Activated naive CD4-positive, alpha-beta T cell treated with anti-CD3 and anti-CD28 coated beads, Interleukin-2, amount 50 U/mL, for 72 hours (primary cell): ENCODE measurements around the gene TREML1. TPM values are rescaled to one million over a fixed set of nuclear protein-coding genes. Genes with fewer than 3 reads are reported as not detected.
A peak's percentile ranks its signal among the peaks of the same experiment; 100 is the strongest.

Source experiments
- ATAC-seq, 2 donors: fragments of 150-1000 bp; cut with Tn5 transposase; 2 replicates each; pipeline ENCODE4 v1.10.0; 2021; ENCODE audit warnings: mild to moderate bottlenecking in 2 of 2, moderate library complexity in 2 of 2
- DNase-seq, 2 donors: peaks; one replicate each; pipeline ENCODE4 v3.0.0; 2021 to 2022; ENCODE audit warnings: low spot score in 2 of 2
- H3K27ac Mint-ChIP-seq, 2 donors: one replicate each; pipeline ENCODE4 v1.8.0; 2022; ENCODE audit warnings: mild to moderate bottlenecking in 2 of 2, mixed read lengths in 2 of 2
- H3K36me3 Mint-ChIP-seq, 2 donors: one replicate each; pipeline ENCODE4 v1.8.0; 2022; ENCODE audit warnings: mixed read lengths in 2 of 2
- H3K9me3 Mint-ChIP-seq, 2 donors: one replicate each; pipeline ENCODE4 v1.8.0; 2022; ENCODE audit warnings: mixed read lengths in 2 of 2
- total RNA-seq, 2 donors: library from RNA; stranded (reverse); gene quantifications; one replicate each; pipeline ENCODE4 v1.2.3, GENCODE V29; 2022

The TREML1 gene
- total RNA-seq, 2 donors from 2014 or later: not detected

DNA sequence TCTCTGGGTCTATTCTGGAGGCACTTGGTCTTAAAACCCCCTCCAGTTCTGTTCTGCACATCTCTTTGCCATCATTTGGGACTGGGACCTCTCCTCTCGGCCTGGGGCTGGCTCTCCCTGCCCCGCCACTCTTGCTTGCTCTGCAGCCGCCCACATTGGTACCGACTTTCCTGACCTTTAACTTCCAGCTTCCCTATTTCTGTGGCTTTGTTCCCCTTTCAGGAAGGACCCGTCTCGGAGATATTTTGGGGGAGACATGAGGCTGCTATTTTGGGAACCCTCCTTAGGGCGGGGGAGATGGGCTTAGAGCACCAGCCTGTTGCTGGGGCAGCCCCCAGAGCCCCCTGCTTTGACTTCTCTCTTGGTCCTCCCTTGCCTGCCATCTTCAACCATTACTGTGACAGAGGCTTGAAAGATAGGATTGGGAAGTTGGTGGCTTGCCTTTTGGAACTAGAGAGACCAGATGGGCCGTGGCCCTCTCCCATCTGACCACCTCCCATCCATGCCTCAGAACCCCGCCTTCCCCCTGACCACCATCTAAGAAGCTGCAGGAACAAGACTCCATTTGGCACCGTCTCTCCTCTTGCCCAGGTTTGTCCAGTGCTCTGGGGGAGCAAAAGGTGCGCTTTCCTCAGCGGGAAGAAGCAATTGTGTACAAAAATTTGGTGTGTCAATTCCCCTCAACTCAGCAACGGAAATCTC is 7.9 kb upstream of the TREML1 start:
- Mint-ChIP-seq H3K27ac (peak overlapping the region in 1 of 2 donors; percentile 10), H3K36me3 (no peaks in the 10 kb centered on the region), H3K9me3 (no peaks in the 10 kb centered on the region)
- ATAC-seq: no peak
- DNase-seq: no peak

DNA sequence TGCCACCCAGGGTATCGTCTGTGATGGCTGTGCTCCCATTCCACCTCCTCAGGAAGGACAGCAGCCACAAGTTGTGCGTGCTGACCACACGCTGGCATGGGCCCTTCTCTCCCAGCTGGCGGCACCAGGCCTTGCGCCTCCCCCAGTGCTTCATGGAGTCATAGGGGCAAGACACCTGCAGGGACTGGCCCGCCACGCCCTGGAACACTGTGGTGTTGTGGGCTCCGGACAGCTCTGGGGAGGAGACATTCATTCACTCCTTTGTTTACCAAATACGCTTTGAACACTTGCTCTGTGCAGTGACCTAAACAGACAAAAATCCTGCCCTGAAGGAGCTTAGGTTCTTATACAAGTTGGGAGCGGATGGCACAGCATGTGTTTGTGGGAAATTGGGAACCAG is 7.2 kb upstream of the TREML1 start:
- DNase-seq: no peak
- no peaks in the 10 kb centered on the region for H3K9me3 Mint-ChIP-seq
- no peak overlapping the region for H3K27ac Mint-ChIP-seq
- H3K36me3 Mint-ChIP-seq: no peaks in the 10 kb centered on the region
- ATAC-seq: no peak

DNA sequence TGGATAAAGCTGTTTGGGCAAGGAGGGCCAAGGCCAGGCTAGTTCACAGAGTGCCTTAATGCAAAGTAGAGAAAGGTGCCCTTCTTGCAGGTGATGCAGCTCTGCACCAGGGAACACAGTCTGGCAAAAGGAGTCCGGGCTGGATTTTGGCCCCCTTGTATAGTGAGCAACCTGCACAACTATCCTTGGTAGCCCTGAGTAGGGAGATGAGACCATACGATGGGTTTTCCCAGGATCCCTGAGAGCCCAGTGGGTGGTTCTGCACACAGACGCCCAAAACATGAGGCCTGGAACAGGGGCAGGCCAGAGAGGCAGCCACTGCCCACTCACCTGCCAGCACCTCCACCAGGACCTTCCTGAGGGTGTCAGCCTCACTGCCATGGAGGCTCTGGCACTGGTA is 6.8 kb upstream of the TREML1 start:
- no peaks in the 10 kb centered on the region for H3K9me3 Mint-ChIP-seq
- ATAC-seq (no peak), DNase-seq (no peak)
- no peak overlapping the region for H3K27ac Mint-ChIP-seq
- no peaks in the 10 kb centered on the region for H3K36me3 Mint-ChIP-seq

DNA sequence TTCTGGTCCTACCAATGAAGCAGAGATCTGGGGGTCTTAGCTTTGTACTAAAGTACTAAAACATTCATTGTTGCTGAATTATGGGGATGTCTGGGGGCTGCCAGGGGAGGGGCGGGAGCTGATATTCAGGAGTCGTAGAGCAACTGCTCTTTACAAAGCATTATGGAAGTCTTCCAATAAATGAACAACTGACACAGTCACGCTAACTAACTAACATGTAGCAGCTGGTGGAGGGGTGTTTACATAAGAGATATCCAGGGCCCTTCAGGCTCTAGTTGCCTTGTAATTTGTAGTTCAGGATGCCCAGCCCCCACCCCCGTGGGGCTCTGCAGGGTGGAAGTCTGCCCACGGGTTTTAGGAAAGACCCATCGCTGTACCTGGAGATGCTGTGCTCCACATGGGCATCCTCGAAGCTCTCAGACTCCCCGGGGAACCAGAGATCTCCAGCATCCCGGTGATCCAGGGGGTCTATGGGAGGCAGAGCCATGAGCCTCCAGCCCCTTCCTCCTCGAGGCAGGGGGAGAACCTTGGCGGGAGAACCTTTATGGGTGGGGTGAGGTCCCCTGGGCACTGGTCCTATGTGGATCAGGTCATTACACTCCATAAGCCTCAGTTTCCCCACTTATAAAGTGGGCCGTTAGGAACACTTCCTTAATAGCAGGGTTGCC is 5.4 kb upstream of the TREML1 start:
- Mint-ChIP-seq H3K27ac (no peak overlapping the region), H3K36me3 (no peaks in the 10 kb centered on the region), H3K9me3 (no peaks in the 10 kb centered on the region)
- DNase-seq (no peak), ATAC-seq (no peak)

DNA sequence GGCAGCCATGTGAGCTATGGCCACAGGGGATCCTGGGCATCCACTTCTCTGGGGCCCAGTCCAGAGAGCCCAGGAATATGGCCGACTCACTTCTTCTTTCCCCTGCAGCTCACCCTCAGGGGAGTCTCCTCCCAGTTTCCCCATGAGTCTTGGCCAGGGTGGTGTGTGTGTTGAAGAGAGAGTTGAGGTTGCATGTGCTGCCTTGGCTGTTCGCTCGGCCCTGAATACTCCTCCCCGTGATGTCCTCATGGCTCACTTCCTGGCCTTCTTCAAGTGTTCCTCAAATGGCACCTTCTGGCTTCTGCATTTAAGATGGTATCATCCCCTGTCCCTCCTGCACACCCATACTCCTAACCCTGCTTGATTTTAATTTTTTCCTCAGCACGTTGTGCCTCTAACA is 3.2 kb upstream of the TREML1 start:
- DNase-seq (no peak), ATAC-seq (no peak)
- Mint-ChIP-seq H3K9me3 (no peaks in the 10 kb centered on the region), H3K27ac (peak overlapping the region in 1 of 2 donors; percentile 16), H3K36me3 (no peaks in the 10 kb centered on the region)

DNA sequence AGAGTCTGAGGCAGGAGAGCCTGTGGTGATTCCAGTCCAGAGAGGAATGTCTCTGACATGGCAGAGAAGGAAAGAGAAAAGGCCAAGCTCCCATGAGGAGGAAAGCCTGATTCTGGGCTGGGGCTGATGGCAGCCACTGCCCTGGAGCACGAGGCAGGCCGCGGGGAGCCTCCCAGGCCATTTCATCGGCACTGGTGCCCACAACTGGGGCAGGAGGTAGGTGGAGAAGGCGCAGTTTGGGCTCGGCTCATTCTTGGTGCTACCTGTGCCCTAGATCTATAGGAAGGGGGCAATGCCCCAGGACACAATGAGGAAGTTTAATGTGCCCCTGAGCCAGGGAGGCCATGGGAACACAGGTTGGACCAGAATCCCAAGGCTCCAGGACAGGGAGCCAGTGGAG is 2.6 kb upstream of the TREML1 start:
- ATAC-seq: no peak
- Mint-ChIP-seq H3K36me3 (no peaks in the 10 kb centered on the region), H3K27ac (peak overlapping the region in 1 of 2 donors; percentile 60), H3K9me3 (no peaks in the 10 kb centered on the region)
- no peak for DNase-seq

DNA sequence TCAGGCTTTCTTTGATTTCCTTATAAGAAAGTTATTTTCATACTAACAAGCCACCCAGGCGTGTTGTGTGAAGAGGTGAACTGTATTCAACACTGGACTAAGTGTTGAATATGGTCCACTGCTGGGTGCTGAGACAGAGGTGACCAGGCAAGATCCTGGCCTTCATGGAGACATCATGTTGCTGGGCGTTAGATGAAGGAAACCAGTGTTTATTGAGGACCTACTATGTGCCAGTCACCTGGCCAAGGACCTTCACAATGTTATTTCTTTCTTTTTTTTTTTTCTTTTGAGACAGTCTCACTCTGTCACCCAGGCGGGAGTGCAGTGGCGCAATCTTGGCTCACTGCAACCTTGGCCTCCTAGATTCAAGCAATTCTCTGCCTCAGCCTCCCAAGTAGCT is 1.9 kb upstream of the TREML1 start:
- no peak for ATAC-seq
- Mint-ChIP-seq H3K27ac (no peak overlapping the region), H3K36me3 (no peaks in the 10 kb centered on the region), H3K9me3 (no peaks in the 10 kb centered on the region)
- DNase-seq: no peak

DNA sequence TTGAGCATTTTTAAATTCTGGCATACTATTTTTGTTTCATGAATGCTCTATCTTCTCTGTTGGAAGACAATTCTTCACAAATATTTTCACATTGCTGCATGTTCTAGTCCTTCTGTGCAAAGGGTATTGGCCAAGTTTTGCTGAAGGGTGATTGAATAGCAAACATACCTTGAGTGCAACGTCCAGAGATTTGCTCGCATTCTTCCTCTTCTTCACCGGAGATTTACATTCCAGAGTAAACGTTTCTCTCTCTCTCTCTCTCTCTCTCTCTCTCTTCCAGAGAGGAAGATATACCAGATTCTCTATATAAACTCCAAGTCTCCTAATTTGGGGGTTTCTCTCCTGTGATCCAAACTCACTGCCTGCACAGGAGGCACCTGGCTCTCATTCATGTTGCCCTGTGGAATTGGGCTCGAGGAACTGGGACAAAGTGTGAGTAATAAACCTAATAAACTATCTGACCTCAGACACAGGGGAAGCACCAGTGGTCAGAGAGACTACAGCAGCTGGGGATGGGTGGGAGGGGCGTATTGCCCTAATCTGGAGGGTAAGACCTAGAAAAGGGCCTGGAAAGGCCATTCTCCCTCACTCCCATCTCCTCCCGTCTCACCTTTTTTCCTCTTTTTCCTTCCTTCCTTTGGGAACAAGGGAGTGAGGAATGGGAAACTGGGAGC is 1.1 kb upstream of the TREML1 start:
- no peak for DNase-seq
- H3K27ac Mint-ChIP-seq: no peak overlapping the region
- no peaks in the 10 kb centered on the region for H3K9me3 Mint-ChIP-seq
- no peak for ATAC-seq
- H3K36me3 Mint-ChIP-seq: no peaks in the 10 kb centered on the region

DNA sequence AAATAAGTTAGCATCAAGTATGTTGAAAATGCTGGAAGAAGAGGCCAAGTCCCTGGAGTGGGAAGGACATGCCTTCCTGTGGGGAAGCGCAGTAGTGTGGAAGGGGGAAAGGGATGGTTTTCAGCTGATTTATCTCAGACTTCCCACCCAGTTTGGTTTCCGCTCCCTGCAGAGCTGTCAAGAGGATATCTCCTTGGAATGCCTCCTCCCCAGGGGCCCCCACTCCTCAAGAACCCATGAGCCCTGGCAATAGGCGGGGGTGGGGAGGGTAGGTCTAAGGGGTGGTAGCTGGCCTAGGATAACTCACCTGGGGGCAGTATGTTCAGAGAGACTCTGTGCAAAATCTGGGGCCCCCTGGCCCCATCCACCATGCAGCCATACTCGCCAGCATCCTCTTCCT is 696 bp downstream of the TREML1 start:
- Mint-ChIP-seq H3K27ac (no peak overlapping the region), H3K9me3 (no peaks in the 10 kb centered on the region), H3K36me3 (no peaks in the 10 kb centered on the region)
- DNase-seq (no peak), ATAC-seq (no peak)

DNA sequence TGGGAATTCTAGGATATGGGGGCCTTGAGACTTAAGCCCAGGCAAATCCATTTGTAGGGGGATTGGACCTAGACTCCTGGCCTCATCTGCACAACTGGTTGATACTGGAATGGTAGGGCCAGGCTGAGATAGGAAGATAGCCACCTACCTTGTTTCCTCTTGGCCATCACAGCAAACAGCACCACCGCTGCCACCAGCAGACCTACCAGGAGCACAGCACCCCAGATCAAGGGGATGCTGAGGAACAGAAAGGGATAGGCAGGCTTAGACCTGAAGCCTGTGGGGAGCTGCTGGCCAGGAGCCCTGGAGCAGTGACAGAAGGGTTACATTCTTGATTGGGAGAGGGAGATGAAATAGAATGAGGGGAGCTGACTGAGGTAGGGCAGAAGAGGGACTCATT is 3.5 kb downstream of the TREML1 start:
- ATAC-seq (no peak), DNase-seq (no peak)
- no peaks in the 10 kb centered on the region for H3K9me3 Mint-ChIP-seq
- H3K36me3 Mint-ChIP-seq: no peaks in the 10 kb centered on the region
- H3K27ac Mint-ChIP-seq: no peak overlapping the region

DNA sequence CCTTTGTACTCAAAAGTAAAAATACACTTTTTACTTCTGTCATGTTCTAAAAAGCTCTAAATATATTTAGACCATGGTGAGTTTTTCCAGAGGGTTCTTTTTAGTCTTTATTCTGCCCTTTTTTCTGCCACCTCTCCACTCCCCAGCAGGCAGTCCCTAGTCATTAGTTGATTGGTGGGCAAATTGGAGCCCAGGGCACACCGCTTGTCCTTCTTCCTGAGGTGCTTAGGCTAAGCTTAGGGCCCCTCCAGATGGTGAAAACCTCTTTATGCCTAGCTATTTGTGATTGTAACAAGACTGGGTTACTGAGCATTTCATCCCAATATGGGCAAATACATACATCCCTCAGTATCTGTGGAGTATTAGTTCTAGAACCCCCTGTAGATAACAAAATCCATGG is 6.2 kb downstream of the TREML1 start:
- no peak overlapping the region for H3K27ac Mint-ChIP-seq

DNA sequence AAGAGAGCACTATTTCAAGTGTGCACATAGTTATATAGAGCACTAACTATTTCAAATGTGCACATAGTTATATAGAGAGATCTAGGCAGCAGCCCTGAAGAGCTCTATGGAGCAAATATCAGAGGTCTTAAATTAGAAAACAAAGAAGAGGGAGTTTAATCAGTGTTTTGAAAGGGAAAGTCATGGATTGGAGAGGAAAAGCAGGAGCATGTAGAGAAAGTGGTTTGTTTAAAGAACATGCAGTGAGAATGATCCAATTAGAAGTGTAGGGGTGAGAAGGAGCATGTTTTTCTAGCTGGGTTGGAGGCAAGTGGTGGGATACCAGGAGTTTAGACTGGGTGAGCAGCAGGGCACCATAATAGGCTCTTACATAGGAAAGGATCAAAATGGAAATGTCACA is 17.2 kb downstream of the TREML1 start:
- Mint-ChIP-seq H3K27ac (no peak overlapping the region), H3K36me3 (no peaks in the 10 kb centered on the region), H3K9me3 (no peaks in the 10 kb centered on the region)
- no peak for ATAC-seq
- no peak for DNase-seq

More for the DNA sequence above, 6.2 kb downstream of the TREML1 start:
- no peak for ATAC-seq
- Mint-ChIP-seq H3K36me3 (no peaks in the 10 kb centered on the region), H3K9me3 (no peaks in the 10 kb centered on the region)
- DNase-seq: no peak

DNA sequence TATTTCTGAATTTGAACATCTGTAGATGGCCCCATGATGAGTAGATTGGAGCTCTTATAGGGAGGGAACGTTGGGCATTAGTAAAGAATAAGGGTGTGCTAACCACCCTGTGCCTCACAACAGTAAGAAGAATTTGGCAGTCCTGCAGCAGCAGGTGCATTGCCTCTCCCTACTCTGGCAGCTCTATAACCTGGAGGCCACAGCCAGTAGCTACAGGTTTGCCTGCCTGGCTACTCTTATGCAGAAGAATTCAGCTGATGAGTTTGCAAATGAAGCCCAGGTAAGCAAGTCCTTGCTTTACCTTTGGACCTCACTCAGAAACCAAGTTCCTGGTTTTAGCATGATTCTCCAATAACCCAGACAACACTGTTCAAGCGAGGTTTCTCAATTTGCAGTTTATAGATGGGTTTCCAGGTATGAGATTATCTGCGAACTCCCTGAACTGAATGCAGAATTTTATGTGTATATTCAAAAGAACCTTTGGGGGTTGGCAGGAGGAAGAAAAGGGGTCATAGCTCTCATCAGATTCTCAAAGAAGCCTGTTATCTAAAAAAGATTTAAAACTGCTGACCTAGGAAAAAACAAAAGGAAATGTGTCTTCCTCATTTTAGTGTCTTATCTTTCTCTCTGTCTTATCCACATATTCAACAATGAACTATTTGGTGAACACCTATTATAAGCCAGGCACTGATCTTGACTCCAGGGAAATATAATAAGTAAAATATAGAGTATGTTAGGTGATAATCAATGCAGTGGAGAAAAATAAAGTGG is 18.9 kb downstream of the TREML1 start:
- no peaks in the 10 kb centered on the region for H3K36me3 Mint-ChIP-seq
- no peak overlapping the region for H3K27ac Mint-ChIP-seq
- DNase-seq: no peak
- no peak for ATAC-seq
- no peaks in the 10 kb centered on the region for H3K9me3 Mint-ChIP-seq

DNA sequence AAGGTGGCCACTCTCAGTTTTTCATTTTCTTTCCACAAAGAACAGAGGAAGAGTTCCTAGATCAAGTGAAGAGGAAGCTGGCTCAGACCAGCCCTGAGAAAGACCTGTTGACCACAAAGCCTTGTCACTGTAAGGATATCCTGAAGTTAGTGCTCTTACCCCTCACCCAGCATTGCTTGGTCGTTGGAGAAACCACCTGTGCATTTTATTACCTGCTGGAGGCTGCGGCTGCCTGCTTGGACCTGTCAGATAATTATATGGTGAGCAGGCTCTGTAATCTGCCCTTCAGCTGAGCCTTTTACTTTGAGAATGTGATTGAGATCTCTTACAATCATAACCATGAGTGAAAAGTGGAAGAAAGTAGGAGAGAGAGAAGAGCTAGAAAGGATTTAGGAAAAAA is 21.9 kb downstream of the TREML1 start:
- H3K36me3 Mint-ChIP-seq: peaks cover 0 to 3% of the 10 kb centered on the region in 2 donors
- no peak overlapping the region for H3K27ac Mint-ChIP-seq
- no peak for DNase-seq
- no peak for ATAC-seq
- H3K9me3 Mint-ChIP-seq: no peaks in the 10 kb centered on the region

DNA sequence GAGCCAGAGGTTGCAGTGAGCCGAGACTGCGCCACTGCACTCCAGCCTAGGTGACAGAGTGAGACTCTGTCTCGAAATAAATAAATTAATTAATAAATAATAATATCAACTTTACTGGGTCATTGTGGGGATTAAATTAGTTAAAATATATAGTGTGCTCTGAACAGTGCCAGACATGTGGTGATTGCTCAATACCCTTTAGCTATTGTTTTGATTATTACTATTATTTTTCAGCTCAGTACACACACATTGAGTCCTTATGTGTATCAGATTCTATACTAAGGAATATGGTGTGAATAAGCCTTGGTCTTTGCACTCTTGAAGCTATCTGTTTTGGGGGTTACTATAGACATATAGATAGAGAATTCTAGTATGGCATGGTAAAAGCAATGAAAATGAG is 28.9 kb downstream of the TREML1 start:
- no peaks in the 10 kb centered on the region for H3K9me3 Mint-ChIP-seq
- no peak for DNase-seq
- no peak for ATAC-seq
- peaks cover 6 to 11% of the 10 kb centered on the region in 2 donors for H3K36me3 Mint-ChIP-seq
- no peak overlapping the region for H3K27ac Mint-ChIP-seq

DNA sequence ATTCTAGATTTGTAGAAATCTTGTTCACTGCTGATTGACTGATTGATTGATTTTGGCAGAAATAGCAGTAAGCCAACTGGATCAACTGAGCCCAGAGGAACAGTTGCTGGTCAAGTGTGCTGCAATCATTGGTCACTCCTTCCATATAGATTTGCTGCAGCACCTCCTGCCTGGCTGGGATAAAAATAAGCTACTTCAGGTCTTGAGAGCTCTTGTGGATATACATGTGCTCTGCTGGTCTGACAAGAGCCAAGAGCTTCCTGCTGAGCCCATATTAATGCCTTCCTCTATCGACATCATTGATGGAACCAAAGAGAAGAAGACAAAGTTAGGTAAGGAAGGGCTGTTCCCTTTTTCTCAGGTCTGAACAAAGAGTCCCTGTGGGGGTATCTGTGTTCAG is 31.2 kb downstream of the TREML1 start:
- no peak overlapping the region for H3K27ac Mint-ChIP-seq
- H3K36me3 Mint-ChIP-seq: peaks cover 6 to 11% of the 10 kb centered on the region in 2 donors
- ATAC-seq: no peak
- no peak for DNase-seq
- H3K9me3 Mint-ChIP-seq: no peaks in the 10 kb centered on the region

DNA sequence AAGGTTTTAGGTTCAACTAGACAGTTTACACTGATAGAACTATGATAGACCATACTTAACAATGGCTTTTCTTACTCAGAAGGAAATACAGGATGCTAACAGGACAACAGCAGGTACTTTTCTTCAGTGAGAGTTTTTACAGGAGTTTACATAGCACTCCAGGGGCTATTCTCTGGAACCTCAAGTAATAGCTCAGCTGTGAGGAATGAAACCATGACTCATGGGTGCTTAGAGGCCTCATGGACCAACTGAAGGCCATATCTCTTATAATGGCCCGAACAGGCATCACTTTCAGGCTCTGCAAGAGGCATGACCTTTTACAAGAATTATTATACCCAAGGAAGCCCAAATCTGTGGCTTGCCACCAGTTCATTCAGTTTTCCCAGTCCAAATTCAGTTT is 31.8 kb downstream of the TREML1 start:
- no peak for DNase-seq
- Mint-ChIP-seq H3K27ac (no peak overlapping the region), H3K36me3 (peaks cover 6 to 10% of the 10 kb centered on the region in 2 donors), H3K9me3 (no peaks in the 10 kb centered on the region)
- ATAC-seq: no peak
